H1 (cell line): ENCODE data around the gene EML5. TPM values are rescaled to one million over a fixed set of nuclear protein-coding genes. Genes with fewer than 3 reads are reported as not detected.

Experiments
- CTCF ChIA-PET: fragments of 300-600 bp; sonication (Branson Sonifier 250); formaldehyde crosslinking; loops from one replicate; lab custom pipeline; 2021; ENCODE audit not compliant: partially characterized antibody; lab: Charles Lee
- POLR2A ChIA-PET: fragments of 300-600 bp; sonication (Branson Sonifier 250); formaldehyde crosslinking; loops from one replicate; lab custom pipeline; 2021; ENCODE audit warnings: inconsistent platforms; ENCODE audit not compliant: partially characterized antibody; lab: Charles Lee
- DNase-seq, 2 experiments: peaks; one replicate each; pipeline versions ENCODE4 v3.0.0 to v3.0.0-alpha.2; 2010 to 2022; ENCODE audit warnings: low spot score in 2 of 2, low read depth in 1 of 2, mixed read lengths in 1 of 2
- FAIRE-seq: peaks from 2 replicates; lab custom pipeline; 2011; peaks lifted over from hg19 to GRCh38; lab: Jason Lieb, UNC
- H2AFZ ChIP-seq: 2 replicates; pipeline ENCODE4 v1.8.1; 2012; ENCODE audit warnings: low read length, inconsistent platforms
- H2AK5ac ChIP-seq: 2 replicates; pipeline ENCODE4 v1.6.1; 2013; ENCODE audit warnings: low read depth, low read length
- H2BK120ac ChIP-seq: replicated peaks from 2 replicates; pipeline ENCODE3; 2013; ENCODE audit warnings: low read depth, low read length, inconsistent platforms
- H2BK12ac ChIP-seq: 2 replicates; pipeline ENCODE4 v1.6.1; 2013; ENCODE audit warnings: low read depth, low read length
- H2BK15ac ChIP-seq: 2 replicates; pipeline ENCODE4 v1.6.1; 2013; ENCODE audit warnings: low read length
- H2BK20ac ChIP-seq: 2 replicates; pipeline ENCODE4 v1.6.1; 2013; ENCODE audit warnings: low read length
- H2BK5ac ChIP-seq: 2 replicates; pipeline ENCODE4 v1.6.1; 2013; ENCODE audit warnings: low read depth, low read length
- H3K14ac ChIP-seq: 2 replicates; pipeline ENCODE4 v1.6.1; 2013; ENCODE audit warnings: inconsistent platforms; ENCODE audit not compliant: insufficient read length
- H3K18ac ChIP-seq: 2 replicates; pipeline ENCODE4 v1.6.1; 2013; ENCODE audit warnings: low read length; ENCODE audit errors: extremely low read depth
- H3K23ac ChIP-seq: 2 replicates; pipeline ENCODE4 v1.6.1; 2013; ENCODE audit warnings: inconsistent platforms; ENCODE audit not compliant: insufficient read length
- H3K23me2 ChIP-seq: 2 replicates; pipeline ENCODE4 v1.6.1; 2013; ENCODE audit warnings: low read depth, low read length
- H3K27ac ChIP-seq: 2 replicates; pipeline ENCODE4 v1.6.1; 2011; ENCODE audit warnings: low read depth, low read length, inconsistent platforms
- H3K27me3 ChIP-seq, 4 experiments: replicated peaks in 1 of 4; 1 replicate in 1 of 4; 2 replicates in 3 of 4; pipeline versions ENCODE4 v1.6.1 to v1.8.1; 2011 to 2013; ENCODE audit warnings: low read length in 3 of 4, mild to moderate bottlenecking in 3 of 4, inconsistent platforms in 2 of 4, mixed read lengths in 2 of 4, moderate library complexity in 1 of 4; ENCODE audit not compliant: control insufficient read depth in 3 of 4, insufficient read depth in 3 of 4; ENCODE audit errors: extremely low read depth in 1 of 4
- H3K36me3 ChIP-seq, 4 experiments: 2 replicates each; pipeline versions ENCODE4 v1.6.1 to v1.8.1; 2011 to 2013; ENCODE audit warnings: mild to moderate bottlenecking in 4 of 4, low read length in 3 of 4, moderate library complexity in 2 of 4, control low read depth in 1 of 4, inconsistent platforms in 1 of 4; ENCODE audit not compliant: insufficient read depth in 4 of 4, control insufficient read depth in 2 of 4
- H3K4ac ChIP-seq: replicated peaks from 2 replicates; pipeline ENCODE3; 2013; ENCODE audit warnings: low read length, low read depth, mixed read lengths, inconsistent platforms; ENCODE audit not compliant: insufficient read length
- H3K4me1 ChIP-seq, 4 experiments: replicated peaks in 1 of 4; 1 replicate in 1 of 4; 2 replicates in 3 of 4; pipeline versions ENCODE4 v1.6.1 to v1.8.1; 2011 to 2013; ENCODE audit warnings: low read length in 3 of 4, inconsistent platforms in 2 of 4, mixed read lengths in 1 of 4; ENCODE audit not compliant: insufficient read depth in 4 of 4, control insufficient read depth in 3 of 4
- H3K4me2 ChIP-seq, 2 experiments: 2 replicates each; pipeline versions ENCODE4 v1.6.1 to v1.8.1; 2011 to 2013; ENCODE audit warnings: low read depth in 2 of 2, low read length in 2 of 2, control low read depth in 1 of 2, inconsistent platforms in 1 of 2, mild to moderate bottlenecking in 1 of 2; ENCODE audit not compliant: insufficient read depth in 1 of 2
- H3K4me3 ChIP-seq, 4 experiments: fragments of 200-600, 300-600 bp in 1 of 4; sonication (generic), shearing (Covaris generic), sonication (Bioruptor Twin) in 1 of 4; 2 replicates each; pipeline versions ENCODE4 v1.5.1 to v1.8.1; 2011 to 2016; ENCODE audit warnings: low read length in 4 of 4, low read depth in 3 of 4, control low read depth in 2 of 4, inconsistent platforms in 2 of 4, mild to moderate bottlenecking in 2 of 4, mixed read lengths in 1 of 4, moderate library complexity in 1 of 4; ENCODE audit not compliant: insufficient read depth in 2 of 4; ENCODE audit errors: extremely low read depth in 1 of 4
- H3K56ac ChIP-seq: replicated peaks from 2 replicates; pipeline ENCODE3; 2013; ENCODE audit warnings: low read depth, mild to moderate bottlenecking, mixed read lengths, low read length, inconsistent platforms; ENCODE audit not compliant: insufficient read length
- H3K79me1 ChIP-seq: 2 replicates; pipeline ENCODE4 v1.6.1; 2013; ENCODE audit warnings: low read depth, low read length, control low read depth
- H3K79me2 ChIP-seq, 2 experiments: 2 replicates each; pipeline versions ENCODE4 v1.6.1 to v1.8.1; 2012 to 2013; ENCODE audit warnings: low read length in 2 of 2, mild to moderate bottlenecking in 2 of 2, inconsistent platforms in 1 of 2; ENCODE audit not compliant: insufficient read depth in 2 of 2, control insufficient read depth in 1 of 2
- H3K9ac ChIP-seq, 4 experiments: replicated peaks in 1 of 4; 1 replicate in 1 of 4; 2 replicates in 3 of 4; pipeline versions ENCODE4 v1.6.1 to v1.8.1; 2011 to 2013; ENCODE audit warnings: low read depth in 3 of 4, low read length in 3 of 4, control low read depth in 2 of 4, mild to moderate bottlenecking in 2 of 4, moderate library complexity in 2 of 4, inconsistent platforms in 1 of 4; ENCODE audit errors: extremely low read depth in 1 of 4
- H3K9me3 ChIP-seq, 2 experiments: 2 replicates each; pipeline versions ENCODE4 v1.6.1 to v1.8.1; 2012 to 2013; ENCODE audit warnings: mild to moderate bottlenecking in 2 of 2, moderate library complexity in 2 of 2, control low read depth in 1 of 2, inconsistent platforms in 1 of 2, low read depth in 1 of 2, low read length in 1 of 2, mixed read lengths in 1 of 2; ENCODE audit not compliant: insufficient read depth in 2 of 2
- H4K20me1 ChIP-seq, 2 experiments: replicated peaks in 1 of 2; 2 replicates each; pipeline versions ENCODE3 to v1.8.1; 2011 to 2013; ENCODE audit warnings: inconsistent platforms in 2 of 2, low read length in 2 of 2, mild to moderate bottlenecking in 1 of 2; ENCODE audit not compliant: insufficient read depth in 2 of 2, control insufficient read depth in 1 of 2
- H4K5ac ChIP-seq: 2 replicates; pipeline ENCODE4 v1.6.1; 2013; ENCODE audit warnings: low read length, low read depth, mixed read lengths, inconsistent platforms; ENCODE audit not compliant: insufficient read length
- H4K8ac ChIP-seq: 2 replicates; pipeline ENCODE4 v1.8.0; 2013; ENCODE audit warnings: mild to moderate bottlenecking, moderate library complexity, low read length, inconsistent platforms; ENCODE audit not compliant: insufficient read depth; ENCODE audit errors: extremely low read depth
- H4K91ac ChIP-seq: replicated peaks from 2 replicates; pipeline ENCODE3; 2013; ENCODE audit warnings: low read length, mixed read lengths, inconsistent platforms; ENCODE audit not compliant: insufficient read length
- ASH2L ChIP-seq: fragments of 200-600, 300-600 bp; sonication (generic); IDR thresholded peaks from one replicate; pipeline ENCODE4 v1.7.1; 2017; ENCODE audit warnings: low read length
- BACH1 ChIP-seq: IDR thresholded peaks from 2 replicates; pipeline ENCODE4 v1.6.1; 2012; ENCODE audit warnings: low read length, improper control_type of control experiment
- CHD2 ChIP-seq: IDR thresholded peaks from 2 replicates; pipeline ENCODE4 v1.6.1; 2012; ENCODE audit warnings: low read length, improper control_type of control experiment
- EP300 ChIP-seq, 2 experiments: IDR thresholded peaks; 1 replicate in 1 of 2; 2 replicates in 1 of 2; pipeline ENCODE4 v1.6.1; 2011 to 2012; ENCODE audit warnings: low read depth in 2 of 2, low read length in 2 of 2, mild to moderate bottlenecking in 2 of 2, borderline replicate concordance in 1 of 2, inconsistent platforms in 1 of 2, moderate library complexity in 1 of 2
- POU5F1 ChIP-seq: IDR thresholded peaks from 2 replicates; pipeline ENCODE4 v1.6.1; 2011; ENCODE audit warnings: low read depth, mild to moderate bottlenecking, low read length, moderate library complexity
- RAD21 ChIP-seq, 2 experiments: IDR thresholded peaks in 1 of 2; conservative IDR thresholded peaks in 1 of 2; 2 replicates each; pipeline ENCODE4 v1.6.1; 2011; ENCODE audit warnings: low read depth in 2 of 2, low read length in 2 of 2, improper control_type of control experiment in 1 of 2, inconsistent platforms in 1 of 2, mild to moderate bottlenecking in 1 of 2, moderate library complexity in 1 of 2
- RBBP5 ChIP-seq: IDR thresholded peaks from 2 replicates; pipeline ENCODE4 v1.7.1; 2012; ENCODE audit warnings: low read depth, mild to moderate bottlenecking, inconsistent platforms, low read length, moderate library complexity, borderline replicate concordance
- SP1 ChIP-seq: IDR thresholded peaks from 2 replicates; pipeline ENCODE4 v1.6.1; 2011; ENCODE audit warnings: low read depth, low read length
- SRF ChIP-seq: IDR thresholded peaks from 2 replicates; pipeline ENCODE4 v1.6.1; 2011; ENCODE audit warnings: mild to moderate bottlenecking, low read depth, low read length, moderate library complexity
- SUZ12 ChIP-seq: fragments of 200-600 bp; sonication (generic); IDR thresholded peaks from 2 replicates; pipeline ENCODE4 v1.6.1; 2012; ENCODE audit warnings: mild to moderate bottlenecking, inconsistent platforms, low read length, moderate library complexity, mixed read lengths
- WGBS, 2 experiments: shearing (Covaris generic) in 1 of 2; methylation state at CpG; one replicate each; pipeline versions ENCODE4 v1.1.6 to v1.1.7; 2013 to 2015; ENCODE audit warnings: low lambda C conversion rate in 2 of 2, mixed read lengths in 2 of 2, inconsistent platforms in 1 of 2, low coverage in 1 of 2, missing lambda C conversion rate in 1 of 2; ENCODE audit not compliant: insufficient replicate concordance in 2 of 2, insufficient coverage in 1 of 2, insufficient read length in 1 of 2; ENCODE audit errors: extremely low coverage in 1 of 2, missing lambda C conversion rate in 1 of 2; 5-methylcytosine and 5-hydroxymethylcytosine counted together
- polyA plus RNA-seq, 7 experiments: library from polyadenylated mRNA; depleted of rRNA in 3 of 7; stranded (reverse) in 5 of 7; unstranded in 2 of 7; fragments of >200 nt in 5 of 7; fragments of 200-250 nt in 2 of 7; gene quantifications; 1 replicate in 5 of 7; 2 replicates in 1 of 7; 4 replicates in 1 of 7; pipeline versions ENCODE4 v1.2.1 to v1.2.3, GENCODE V29; 2011 to 2013; ENCODE audit warnings: missing spikeins in 2 of 7, mixed read lengths in 2 of 7
- total RNA-seq: library from RNA; stranded (reverse); fragmentation: NEBNext Ultra II Directional; extraction: Animal tissue kit (Norgen Biotek cat#: 25700); gene quantifications from 2 replicates; pipeline ENCODE4 v1.2.1, GENCODE V29; 2021
- TF ChIP-seq, protein P1 (sequence below): IDR thresholded peaks from 2 replicates; pipeline ENCODE4 v1.6.1; 2012; ENCODE audit warnings: low read length, inconsistent platforms

EML5 gene
- total and polyA plus RNA-seq, 2 of the 8 experiments (the other 6 are each of a cell fraction or from before 2014, with no cell fraction given) = 0.39 to 0.88 TPM

DNA sequence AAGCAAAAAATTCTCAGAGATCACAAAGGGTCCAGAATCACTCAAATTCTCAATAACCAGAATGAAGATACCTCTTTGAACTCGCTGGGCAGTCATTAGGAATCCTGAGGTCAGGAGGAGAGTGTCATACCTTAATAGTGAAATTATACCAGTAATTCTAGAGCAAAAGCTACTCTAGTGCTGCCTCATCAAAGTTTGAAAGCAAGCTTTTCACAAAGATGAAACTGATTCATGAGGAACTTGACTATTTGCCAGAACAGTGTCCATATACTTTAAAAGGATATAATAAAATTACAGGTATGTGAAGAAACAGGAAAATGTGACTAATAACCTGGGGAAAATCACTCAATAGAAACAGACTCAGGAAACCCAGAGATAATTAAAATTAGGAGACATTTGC, 44.5 kb downstream of the EML5 start:
- no peak overlapping the region for H4K8ac ChIP-seq
- H3K27ac ChIP-seq = no peak overlapping the region
- H3K79me1 ChIP-seq = no peaks in the 10 kb centered on the region
- H3K9ac ChIP-seq = no peak overlapping the region
- H2BK15ac ChIP-seq = no peak overlapping the region
- H4K91ac ChIP-seq = no peak overlapping the region
- no peak overlapping the region for H3K14ac ChIP-seq
- H2BK20ac ChIP-seq = no peak overlapping the region
- H2BK5ac ChIP-seq = no peak overlapping the region
- H2BK120ac ChIP-seq = no peak overlapping the region
- H3K27me3 ChIP-seq = no peaks in the 10 kb centered on the region
- H2AFZ ChIP-seq = no peak overlapping the region
- POLR2A ChIA-PET = no interaction called here
- no peaks in the 10 kb centered on the region for H3K9me3 ChIP-seq
- 86% methylated on average over 1 of the region's 1 CpG; no CpG with 5 or more reads in 1 of the 2 experiments for WGBS, 2 experiments
- no peak overlapping the region for H3K18ac ChIP-seq
- no peak overlapping the region for H3K56ac ChIP-seq
- CTCF ChIA-PET = interaction anchor here (1.1 to 2.0 kb wide), 2 partner anchors 79 to 81 kb away, joined by 5 to 6 read pairs; no protein-coding TSS in a partner anchor
- no peak overlapping the region for H4K5ac ChIP-seq
- no peaks in the 10 kb centered on the region for H3K4me1 ChIP-seq
- H2BK12ac ChIP-seq = no peak overlapping the region
- H3K36me3 ChIP-seq = no peaks in the 10 kb centered on the region
- H3K23me2 ChIP-seq = no peaks in the 10 kb centered on the region
- DNase-seq (no peak), FAIRE-seq (no peak)
- H2AK5ac ChIP-seq = no peak overlapping the region
- no peak overlapping the region for H3K4me2 ChIP-seq
- H3K4ac ChIP-seq = no peak overlapping the region
- H4K20me1 ChIP-seq = no peaks in the 10 kb centered on the region
- no peak overlapping the region for H3K4me3 ChIP-seq
- TF ChIP-seq CHD2 (no peak), RAD21 (IDR thresholded peaks at IDR 0.05 in 1 of 2, conservative IDR thresholded peaks at IDR 0.05 in 1 of 2; ENCODE audit: low read depth in 2 of 2, low read length in 2 of 2) (no peak), EP300 (IDR thresholded peaks at IDR 0.05; ENCODE audit: borderline replicate concordance in 1 of 2, low read depth in 2 of 2, low read length in 2 of 2) (no peak), RBBP5 (no peak), SP1 (no peak), SRF (no peak), ASH2L (no peak), SUZ12 (no peak), BACH1 (no peak), POU5F1 (no peak)
- TF ChIP-seq, protein P1, sequence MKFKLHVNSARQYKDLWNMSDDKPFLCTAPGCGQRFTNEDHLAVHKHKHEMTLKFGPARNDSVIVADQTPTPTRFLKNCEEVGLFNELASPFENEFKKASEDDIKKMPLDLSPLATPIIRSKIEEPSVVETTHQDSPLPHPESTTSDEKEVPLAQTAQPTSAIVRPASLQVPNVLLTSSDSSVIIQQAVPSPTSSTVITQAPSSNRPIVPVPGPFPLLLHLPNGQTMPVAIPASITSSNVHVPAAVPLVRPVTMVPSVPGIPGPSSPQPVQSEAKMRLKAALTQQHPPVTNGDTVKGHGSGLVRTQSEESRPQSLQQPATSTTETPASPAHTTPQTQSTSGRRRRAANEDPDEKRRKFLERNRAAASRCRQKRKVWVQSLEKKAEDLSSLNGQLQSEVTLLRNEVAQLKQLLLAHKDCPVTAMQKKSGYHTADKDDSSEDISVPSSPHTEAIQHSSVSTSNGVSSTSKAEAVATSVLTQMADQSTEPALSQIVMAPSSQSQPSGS = no peak
- no peaks in the 10 kb centered on the region for H3K79me2 ChIP-seq
- no peak overlapping the region for H3K23ac ChIP-seq
